Neuronal stem cell (in vitro differentiated cells): ENCODE measurements around the gene TCEAL3.
"Not testable (repeated sequence)": the region's sequence is repeated elsewhere in the genome, so short reads cannot be mapped to it uniquely, and the experiment has no call there.

Source experiments
- DNase-seq: peaks from one replicate; pipeline ENCODE4 v3.0.0-alpha.2; 2013; ENCODE audit warnings: low spot score
- H2AFZ ChIP-seq: one replicate; pipeline ENCODE4 v1.6.1; 2013; ENCODE audit warnings: mild to moderate bottlenecking, low read length, inconsistent platforms
- H2AK5ac ChIP-seq: 2 replicates; pipeline ENCODE4 v1.6.1; 2013; ENCODE audit warnings: low read depth, mild to moderate bottlenecking, inconsistent platforms, low read length, moderate library complexity, mixed read lengths
- H2BK120ac ChIP-seq: 2 replicates; pipeline ENCODE4 v1.6.1; 2013; ENCODE audit warnings: low read depth, mild to moderate bottlenecking, inconsistent platforms, low read length, moderate library complexity, mixed read lengths
- H2BK12ac ChIP-seq: one replicate; pipeline ENCODE4 v1.6.1; 2013; ENCODE audit warnings: low read length, inconsistent platforms
- H2BK15ac ChIP-seq: 2 replicates; pipeline ENCODE4 v1.6.1; 2013; ENCODE audit warnings: mild to moderate bottlenecking, low read length, inconsistent platforms, mixed read lengths
- H2BK5ac ChIP-seq: one replicate; pipeline ENCODE4 v1.6.1; 2013; ENCODE audit warnings: inconsistent platforms, mild to moderate bottlenecking, low read length, moderate library complexity
- H3K14ac ChIP-seq: one replicate; pipeline ENCODE4 v1.6.1; 2013; ENCODE audit warnings: low read length, inconsistent platforms
- H3K18ac ChIP-seq: 2 replicates; pipeline ENCODE4 v1.6.1; 2013; ENCODE audit warnings: low read length, inconsistent platforms
- H3K23ac ChIP-seq: 2 replicates; pipeline ENCODE4 v1.6.1; 2013; ENCODE audit warnings: low read depth, mild to moderate bottlenecking, mixed read lengths, low read length, inconsistent platforms; ENCODE audit not compliant: poor library complexity
- H3K27ac ChIP-seq: replicated peaks from 3 replicates; pipeline ENCODE4 v1.5.1; 2013; ENCODE audit warnings: low read length, inconsistent platforms
- H3K27me3 ChIP-seq, 3 experiments: 2 replicates each; pipeline ENCODE4 v1.6.1; 2013; ENCODE audit warnings: low read length in 3 of 3, mild to moderate bottlenecking in 2 of 3, inconsistent platforms in 1 of 3, low read depth in 1 of 3, mixed read lengths in 1 of 3, moderate library complexity in 1 of 3; ENCODE audit not compliant: control insufficient read depth in 3 of 3, insufficient read depth in 3 of 3
- H3K36me3 ChIP-seq, 2 donors: replicated peaks in 1 of 2; 2 replicates each; pipeline ENCODE4 v1.6.1; 2013; ENCODE audit warnings: low read length in 2 of 2; ENCODE audit not compliant: control insufficient read depth in 2 of 2, insufficient read depth in 2 of 2
- H3K4ac ChIP-seq: 2 replicates; pipeline ENCODE4 v1.6.1; 2013; ENCODE audit warnings: inconsistent platforms, mild to moderate bottlenecking, low read length, moderate library complexity
- H3K4me1 ChIP-seq, 2 donors: 1 replicate in 1 of 2; 2 replicates in 1 of 2; pipeline ENCODE4 v1.6.1; 2013; ENCODE audit warnings: low read length in 2 of 2, low read depth in 1 of 2; ENCODE audit not compliant: control insufficient read depth in 2 of 2, insufficient read depth in 1 of 2
- H3K4me2 ChIP-seq: one replicate; pipeline ENCODE4 v1.6.1; 2013; ENCODE audit warnings: mild to moderate bottlenecking, low read length, inconsistent platforms; ENCODE audit not compliant: insufficient read depth, poor library complexity, severe bottlenecking
- H3K4me3 ChIP-seq, 2 donors: 2 replicates each; pipeline ENCODE4 v1.5.1; 2013; ENCODE audit warnings: low read length in 2 of 2, mild to moderate bottlenecking in 2 of 2, inconsistent platforms in 1 of 2, moderate library complexity in 1 of 2
- H3K79me1 ChIP-seq: one replicate; pipeline ENCODE4 v1.6.1; 2013; ENCODE audit warnings: low read depth, mild to moderate bottlenecking, inconsistent platforms, low read length, moderate library complexity
- H3K9ac ChIP-seq: one replicate; pipeline ENCODE4 v1.6.1; 2013; ENCODE audit warnings: mild to moderate bottlenecking, low read depth, low read length, inconsistent platforms; ENCODE audit not compliant: poor library complexity
- H3K9me3 ChIP-seq, 2 donors: replicated peaks in 1 of 2; 2 replicates each; pipeline versions ENCODE3 to v1.6.1; 2013; ENCODE audit warnings: low read length in 2 of 2, mild to moderate bottlenecking in 2 of 2, inconsistent platforms in 1 of 2, low read depth in 1 of 2, mixed read lengths in 1 of 2, moderate library complexity in 1 of 2; ENCODE audit not compliant: control insufficient read depth in 2 of 2, insufficient read depth in 1 of 2
- H4K8ac ChIP-seq: one replicate; pipeline ENCODE4 v1.6.1; 2013; ENCODE audit warnings: low read depth, mild to moderate bottlenecking, inconsistent platforms, low read length, moderate library complexity
- H4K91ac ChIP-seq: one replicate; pipeline ENCODE4 v1.6.1; 2013; ENCODE audit warnings: low read length, low read depth, mild to moderate bottlenecking, inconsistent platforms; ENCODE audit not compliant: poor library complexity
- WGBS, 2 donors: extraction: QIAGEN DNeasy Blood & Tissue Kit; methylation state at CpG; one replicate each; pipeline ENCODE4 v1.1.7; 2013; ENCODE audit warnings: missing lambda C conversion rate in 2 of 2, mixed read lengths in 1 of 2; ENCODE audit not compliant: insufficient read length in 2 of 2, insufficient replicate concordance in 1 of 2; ENCODE audit errors: extremely low coverage in 2 of 2; 5-methylcytosine and 5-hydroxymethylcytosine counted together

The TCEAL3 gene

GRCh38 chrX:103658681-103659433 lies 51.1 kb downstream of the TCEAL3 start:
- no peak overlapping the region for H2BK12ac ChIP-seq

GRCh38 chrX:103659460-103659859 lies 51.7 kb downstream of the TCEAL3 start:
- H2BK12ac ChIP-seq, H2BK5ac ChIP-seq: not testable (repeated sequence)
- WGBS, 2 donors, result no CpG with 5 or more reads among the region's 2 CpGs

More at GRCh38 chrX:103658681-103659433, 51.1 kb downstream of the TCEAL3 start:
- Histone ChIP-seq H2BK15ac (no peak overlapping the region), H3K9me3 (no peaks in the 10 kb centered on the region), H3K79me1 (no peaks in the 10 kb centered on the region), H4K91ac (no peak overlapping the region), H3K36me3 (no peaks in the 10 kb centered on the region), H2AFZ (no peak overlapping the region), H3K4me1 (no peaks in the 10 kb centered on the region), H3K4me3 (no peak overlapping the region), H3K14ac (no peak overlapping the region), H3K23ac (no peak overlapping the region), H3K27ac (no peak overlapping the region), H2AK5ac (no peak overlapping the region), H3K9ac (no peak overlapping the region), H3K27me3 (peaks cover 0 to 7% (median 0%) of the 10 kb centered on the region in 3 experiments), H3K4ac (no peak overlapping the region), H2BK120ac (no peak overlapping the region), H3K4me2 (no peak overlapping the region), H3K18ac (no peak overlapping the region), H2BK5ac (no peak overlapping the region), H4K8ac (no peak overlapping the region)
- no peak for DNase-seq
- WGBS, 2 donors, result no CpG with 5 or more reads among the region's 5 CpGs

More at GRCh38 chrX:103659460-103659859, 51.7 kb downstream of the TCEAL3 start:
- H2AFZ ChIP-seq, H3K27ac ChIP-seq, H3K4ac ChIP-seq, H3K14ac ChIP-seq, H3K4me3 ChIP-seq, H2AK5ac ChIP-seq, H3K18ac ChIP-seq, H4K8ac ChIP-seq, H3K4me2 ChIP-seq, H2BK15ac ChIP-seq, H3K9ac ChIP-seq, H3K23ac ChIP-seq, H3K36me3 ChIP-seq, H3K79me1 ChIP-seq, H3K9me3 ChIP-seq, H3K4me1 ChIP-seq, DNase-seq, H2BK120ac ChIP-seq, H4K91ac ChIP-seq: not testable (repeated sequence)
- H3K27me3 ChIP-seq, result peaks cover 0 to 13% (median 0%) of the 10 kb centered on the region in 3 experiments
